Activated CD8-positive, alpha-beta memory T cell treated with anti-CD3 and anti-CD28 coated beads, Interleukin-2, amount 10 ng/mL, durations not matched to agents 7 days and 5 days (primary cell): ENCODE measurements around the gene STK32C. TPM values are rescaled to one million over a fixed set of nuclear protein-coding genes. Genes with fewer than 3 reads are reported as not detected.
"Not testable (repeated sequence)": the region's sequence is repeated elsewhere in the genome, so short reads cannot be mapped to it uniquely, and the experiment has no call there.

ENCODE experiments used
- ATAC-seq: fragments of 150-1000 bp; cut with Tn5 transposase; one replicate; pipeline ENCODE4 v1.10.0; 2021; ENCODE audit warnings: moderate library complexity
- CTCF ChIA-PET: fragments of 350-600 bp; sonication (Branson Sonifier 250); formaldehyde crosslinking; loops from one replicate; lab custom pipeline; 2021; ENCODE audit warnings: antibody characterized with exemption; lab: Charles Lee
- DNase-seq: peaks from one replicate; pipeline ENCODE4 v3.0.0-alpha.2; 2020
- H3K27ac Mint-ChIP-seq: one replicate; pipeline ENCODE4 v1.8.0; 2021; ENCODE audit warnings: mild to moderate bottlenecking, mixed read lengths
- H3K27me3 Mint-ChIP-seq: one replicate; pipeline ENCODE4 v1.8.0; 2021; ENCODE audit warnings: mixed read lengths
- H3K36me3 Mint-ChIP-seq: one replicate; pipeline ENCODE4 v1.8.0; 2021; ENCODE audit warnings: mild to moderate bottlenecking, mixed read lengths
- H3K4me1 Mint-ChIP-seq: one replicate; pipeline ENCODE4 v1.8.0; 2021; ENCODE audit warnings: mixed read lengths
- H3K4me3 Mint-ChIP-seq: one replicate; pipeline ENCODE4 v1.8.0; 2021; ENCODE audit warnings: mild to moderate bottlenecking, moderate library complexity, mixed read lengths
- H3K9me3 Mint-ChIP-seq: one replicate; pipeline ENCODE4 v1.8.0; 2022; ENCODE audit warnings: low read depth, mixed read lengths
- total RNA-seq, 2 experiments: library from RNA; stranded (reverse); gene quantifications; one replicate each; pipeline ENCODE4 v1.2.3, GENCODE V29; 2021

The STK32C gene
- total RNA-seq = 10 to 100 TPM; 11.6 to 15.9 TPM

GRCh38 chr10:132307823-132308586 lies at the start of gene STK32C:
Gene STK32C, minus strand, starts transcription at chr10:132307950. Its CDS starts 117 bp downstream, at chr10:132307833.
- Mint-ChIP-seq H3K27me3 (peaks cover 37% of the 10 kb centered on the region), H3K4me3 (peak within 1 kb of the TSS; percentile 72), H3K27ac (no peak within 1 kb of the TSS), H3K9me3 (no peaks in the 10 kb centered on the region), H3K36me3 (no peaks in the 10 kb centered on the region), H3K4me1 (peaks cover 9% of the 10 kb centered on the region)
- DNase-seq (peak; percentile 89), ATAC-seq (peak; percentile 85)
- CTCF ChIA-PET = interaction anchor here (1.2 kb wide), 1 partner anchor 35 kb away, joined by 3 read pairs; no protein-coding TSS in a partner anchor

- Mint-ChIP-seq H3K27ac (no peak overlapping the region), H3K4me3 (no peak overlapping the region)
- CTCF ChIA-PET = no interaction called here
Observed at GRCh38 chr10:132356621-132357195, 49.0 kb upstream of the STK32C start.

GRCh38 chr10:132355754-132356153 lies 48.0 kb upstream of the STK32C start:
- Mint-ChIP-seq H3K27ac (no peak overlapping the region), H3K36me3 (no peaks in the 10 kb centered on the region), H3K4me1 (no peaks in the 10 kb centered on the region), H3K4me3 (no peak overlapping the region), H3K9me3 (no peaks in the 10 kb centered on the region), H3K27me3 (no peaks in the 10 kb centered on the region)
- no peak for DNase-seq
- no peak for ATAC-seq
- CTCF ChIA-PET = no interaction called here

More at GRCh38 chr10:132356621-132357195, 49.0 kb upstream of the STK32C start:
- Mint-ChIP-seq H3K36me3 (no peaks in the 10 kb centered on the region), H3K9me3 (no peaks in the 10 kb centered on the region), H3K27me3 (no peaks in the 10 kb centered on the region), H3K4me1 (no peaks in the 10 kb centered on the region)
- no peak for DNase-seq
- ATAC-seq = no peak

DNA sequence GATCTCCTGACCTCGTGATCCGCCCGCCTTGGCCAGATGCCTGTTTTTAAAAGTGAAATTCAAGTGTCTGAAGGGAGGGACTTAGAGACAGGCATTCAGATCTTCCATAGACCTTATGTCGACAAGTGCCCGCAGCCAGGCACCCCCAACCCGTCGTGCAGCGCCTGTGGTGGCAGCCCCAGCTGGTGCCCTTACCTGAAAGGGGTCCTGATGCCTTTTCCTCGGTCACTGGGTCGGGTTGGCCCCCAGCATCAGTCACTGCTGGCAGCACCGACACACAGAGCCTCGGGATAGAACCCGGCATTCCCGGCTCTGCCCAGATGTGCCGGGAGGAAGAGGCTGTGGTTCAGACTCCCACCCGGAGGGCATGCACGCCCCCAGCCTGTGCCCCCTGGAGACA lies 47.5 kb upstream of the STK32C start:
- CTCF ChIA-PET = no interaction called here
- H3K4me1 Mint-ChIP-seq = no peaks in the 10 kb centered on the region
- H3K27ac Mint-ChIP-seq = no peak overlapping the region

GRCh38 chr10:132354356-132355094 lies 46.8 kb upstream of the STK32C start:
- no peaks in the 10 kb centered on the region for H3K27me3 Mint-ChIP-seq
- no peak overlapping the region for H3K4me3 Mint-ChIP-seq
- ATAC-seq = no peak
- no peaks in the 10 kb centered on the region for H3K36me3 Mint-ChIP-seq
- no peaks in the 10 kb centered on the region for H3K9me3 Mint-ChIP-seq
- CTCF ChIA-PET = interaction anchor here (0.9 to 2.3 kb wide), 2 partner anchors 19 to 131 kb away, joined by 4 to 6 read pairs; no protein-coding TSS in a partner anchor
- no peak overlapping the region for H3K27ac Mint-ChIP-seq
- H3K4me1 Mint-ChIP-seq = no peaks in the 10 kb centered on the region
- no peak for DNase-seq

More for the DNA sequence above, 47.5 kb upstream of the STK32C start:
- DNase-seq = no peak
- ATAC-seq = no peak
- H3K4me3 Mint-ChIP-seq = no peak overlapping the region
- no peaks in the 10 kb centered on the region for H3K27me3 Mint-ChIP-seq
- H3K36me3 Mint-ChIP-seq = no peaks in the 10 kb centered on the region
- no peaks in the 10 kb centered on the region for H3K9me3 Mint-ChIP-seq

GRCh38 chr10:132353456-132354355 lies 46.0 kb upstream of the STK32C start:
- Mint-ChIP-seq H3K9me3 (no peaks in the 10 kb centered on the region), H3K27ac (no peak overlapping the region), H3K4me3 (no peak overlapping the region), H3K4me1 (no peaks in the 10 kb centered on the region), H3K27me3 (no peaks in the 10 kb centered on the region), H3K36me3 (no peaks in the 10 kb centered on the region)
- CTCF ChIA-PET = interaction anchor here (0.7 to 2.3 kb wide), 7 partner anchors 9 to 130 kb away, joined by 3 to 6 read pairs (median 4); partner anchors contain the start of gene LRRC27
- no peak for ATAC-seq
- no peak for DNase-seq

GRCh38 chr10:132352462-132353308 lies 44.9 kb upstream of the STK32C start:
- DNase-seq (peak; percentile 78), ATAC-seq (peak; percentile 77)
- not testable (repeated sequence) for H3K9me3 Mint-ChIP-seq, H3K27me3 Mint-ChIP-seq, H3K4me3 Mint-ChIP-seq, H3K4me1 Mint-ChIP-seq, H3K36me3 Mint-ChIP-seq, H3K27ac Mint-ChIP-seq
- CTCF ChIA-PET = interaction anchor here (0.7 to 2.3 kb wide), 6 partner anchors 10 to 91 kb away, joined by 3 to 6 read pairs (median 4); partner anchors contain the start of gene LRRC27

DNA sequence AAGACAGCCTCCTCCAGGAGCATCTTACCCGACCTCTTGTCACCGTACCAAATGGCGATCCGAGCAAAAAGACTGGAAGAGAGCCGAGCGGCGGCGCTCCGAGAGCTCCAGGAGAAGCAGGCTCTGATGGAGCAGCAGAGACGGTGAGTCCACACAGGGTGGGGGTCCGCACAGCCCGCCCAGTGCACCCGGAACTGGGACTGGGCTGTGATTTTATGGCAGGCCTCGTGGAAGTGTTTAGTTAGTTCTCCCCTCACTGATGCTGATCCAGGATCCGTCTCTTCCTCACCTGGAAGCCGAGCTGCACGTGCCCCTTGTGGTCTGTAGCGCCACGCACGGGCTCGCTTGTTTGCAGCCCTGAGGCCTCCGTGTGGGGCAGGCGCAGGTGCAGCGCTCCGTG lies 43.9 kb upstream of the STK32C start:
- ATAC-seq (no peak), DNase-seq (no peak)
- no peaks in the 10 kb centered on the region for H3K27me3 Mint-ChIP-seq
- H3K4me3 Mint-ChIP-seq = no peak overlapping the region
- no peaks in the 10 kb centered on the region for H3K4me1 Mint-ChIP-seq
- no peaks in the 10 kb centered on the region for H3K9me3 Mint-ChIP-seq
- H3K27ac Mint-ChIP-seq = no peak overlapping the region
- CTCF ChIA-PET = interaction anchor here (0.8 to 1.8 kb wide), 3 partner anchors 16 to 232 kb away, joined by 3 to 7 read pairs (median 4); partner anchors contain the start of gene LRRC27
- H3K36me3 Mint-ChIP-seq = no peaks in the 10 kb centered on the region

- no peak overlapping the region for H3K4me3 Mint-ChIP-seq
Observed at GRCh38 chr10:132350946-132351345, 43.2 kb upstream of the STK32C start.

GRCh38 chr10:132350391-132350790 lies 42.6 kb upstream of the STK32C start:
- DNase-seq (no peak), ATAC-seq (no peak)
- Mint-ChIP-seq H3K36me3 (no peaks in the 10 kb centered on the region), H3K4me1 (no peaks in the 10 kb centered on the region), H3K27me3 (no peaks in the 10 kb centered on the region), H3K4me3 (no peak overlapping the region), H3K27ac (no peak overlapping the region), H3K9me3 (no peaks in the 10 kb centered on the region)
- CTCF ChIA-PET = interaction anchor here (1.1 to 1.8 kb wide), 2 partner anchors 15 to 19 kb away, joined by 4 to 7 read pairs; partner anchors contain the start of gene LRRC27

More at GRCh38 chr10:132350946-132351345, 43.2 kb upstream of the STK32C start:
- Mint-ChIP-seq H3K27me3 (no peaks in the 10 kb centered on the region), H3K4me1 (no peaks in the 10 kb centered on the region), H3K36me3 (no peaks in the 10 kb centered on the region), H3K27ac (no peak overlapping the region), H3K9me3 (no peaks in the 10 kb centered on the region)
- CTCF ChIA-PET = interaction anchor here (0.8 to 1.8 kb wide), 3 partner anchors 15 to 233 kb away, joined by 3 to 7 read pairs (median 4); partner anchors contain the start of gene LRRC27
- DNase-seq (no peak), ATAC-seq (no peak)

DNA sequence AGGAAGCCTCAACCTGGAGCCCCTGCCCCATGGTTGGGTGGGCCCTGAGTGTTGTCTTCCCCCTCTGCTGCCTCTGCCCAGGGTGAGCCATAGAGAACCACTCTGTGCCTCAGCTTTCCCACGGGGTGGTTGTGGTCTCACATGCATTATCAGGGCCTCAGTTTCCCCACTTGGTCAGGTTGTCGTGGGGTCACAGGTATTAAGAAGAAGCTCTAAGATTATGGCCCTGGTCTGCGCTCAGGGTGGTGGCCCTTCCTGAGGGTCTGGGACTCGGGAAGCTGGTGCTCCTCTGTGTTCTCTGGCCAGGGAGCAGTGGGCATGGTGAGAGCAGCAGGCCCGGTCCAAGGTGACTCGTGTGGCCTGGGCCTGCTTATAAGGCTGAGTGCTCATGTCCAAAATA lies 42.0 kb upstream of the STK32C start:
- H3K36me3 Mint-ChIP-seq = no peaks in the 10 kb centered on the region
- no peaks in the 10 kb centered on the region for H3K27me3 Mint-ChIP-seq
- H3K4me3 Mint-ChIP-seq = no peak overlapping the region
- ATAC-seq (no peak), DNase-seq (no peak)
- H3K27ac Mint-ChIP-seq = no peak overlapping the region
- no peaks in the 10 kb centered on the region for H3K9me3 Mint-ChIP-seq
- no peaks in the 10 kb centered on the region for H3K4me1 Mint-ChIP-seq
- CTCF ChIA-PET = no interaction called here

DNA sequence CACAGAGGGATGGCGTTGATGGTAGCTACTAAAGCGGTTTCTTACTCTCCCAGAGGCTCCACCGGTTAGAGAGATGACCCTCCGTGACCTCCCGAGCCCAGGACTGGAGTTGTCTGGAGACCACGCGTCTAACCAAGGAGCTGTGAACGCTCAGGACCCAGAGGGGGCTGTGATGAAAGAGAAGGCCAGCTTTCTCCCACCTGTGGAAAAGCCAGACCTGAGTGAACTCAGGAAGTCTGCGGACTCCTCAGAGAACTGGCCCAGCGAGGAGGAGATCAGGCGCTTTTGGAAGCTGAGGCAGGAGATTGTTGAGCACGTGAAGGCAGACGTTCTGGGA lies 40.1 kb upstream of the STK32C start:
- H3K9me3 Mint-ChIP-seq = no peaks in the 10 kb centered on the region
- no peaks in the 10 kb centered on the region for H3K4me1 Mint-ChIP-seq
- ATAC-seq (no peak), DNase-seq (no peak)
- no peak overlapping the region for H3K4me3 Mint-ChIP-seq
- H3K27me3 Mint-ChIP-seq = no peaks in the 10 kb centered on the region
- no peak overlapping the region for H3K27ac Mint-ChIP-seq
- CTCF ChIA-PET = no interaction called here
- H3K36me3 Mint-ChIP-seq = no peaks in the 10 kb centered on the region
